GM19099 (cell line): Measurements from ENCODE around the gene PTPRCAP.

Experiments
- POLR2A ChIP-seq: IDR thresholded peaks from 3 replicates; pipeline ENCODE4 v1.6.1; 2011; ENCODE audit warnings: low read depth; ENCODE audit not compliant: insufficient read length; ENCODE audit errors: extremely low read depth

Gene PTPRCAP

GRCh38 chr11:67437082-67437808, at the start of gene PTPRCAP:
Gene PTPRCAP, minus strand, starts transcription at chr11:67437682. Its CDS starts 63 bp downstream, at chr11:67437619.
- peak; percentile 98 for TF ChIP-seq POLR2A

GRCh38 chr11:67486481-67487195, 49.2 kb upstream of the PTPRCAP start:
- no peak for TF ChIP-seq POLR2A

- TF ChIP-seq POLR2A, result peak; percentile 92
Observed at GRCh38 chr11:67485873-67486361, 48.4 kb upstream of the PTPRCAP start.

GRCh38 chr11:67484847-67485311, 47.4 kb upstream of the PTPRCAP start:
- no peak for TF ChIP-seq POLR2A

GRCh38 chr11:67483831-67484665, 46.6 kb upstream of the PTPRCAP start:
- no peak for TF ChIP-seq POLR2A

GRCh38 chr11:67482827-67483798, 45.6 kb upstream of the PTPRCAP start, which contains the start of gene AIP:
Gene AIP, plus strand, starts transcription at chr11:67483026. Its CDS starts 133 bp downstream, at chr11:67483159.
- peak; percentile 73 for TF ChIP-seq POLR2A

GRCh38 chr11:67482275-67482826, 44.9 kb upstream of the PTPRCAP start:
- no peak for TF ChIP-seq POLR2A

GRCh38 chr11:67472882-67473281, 35.4 kb upstream of the PTPRCAP start:
- no peak for TF ChIP-seq POLR2A

- no peak for TF ChIP-seq POLR2A
Observed at GRCh38 chr11:67470337-67471002, 33.0 kb upstream of the PTPRCAP start.

GRCh38 chr11:67469508-67469811, 32.0 kb upstream of the PTPRCAP start:
- no peak for TF ChIP-seq POLR2A

GRCh38 chr11:67468759-67469507, 31.5 kb upstream of the PTPRCAP start, which contains the start of gene TMEM134:
Gene TMEM134, minus strand, starts transcription at chr11:67469251. Its CDS starts 59 bp downstream, at chr11:67469192.
- peak; percentile 83 for TF ChIP-seq POLR2A

- TF ChIP-seq POLR2A, result no peak
Observed at GRCh38 chr11:67468456-67468758, 30.9 kb upstream of the PTPRCAP start.
